SH-SY5Y (cell line): Measurements from ENCODE around the gene MAP1LC3C.

Experiments
- GATA2 ChIP-seq: IDR thresholded peaks from 2 replicates; pipeline ENCODE4 v1.6.1; 2011; ENCODE audit warnings: mild to moderate bottlenecking, low read depth, low read length
- GATA3 ChIP-seq: IDR thresholded peaks from 2 replicates; pipeline ENCODE4 v1.6.1; 2011; ENCODE audit warnings: low read depth, mild to moderate bottlenecking, low read length, moderate library complexity

GRCh38 chr1:241992734-241993133, 6.2 kb downstream of the MAP1LC3C start:
- TF ChIP-seq GATA2 (no peak), GATA3 (no peak)
